CD4-positive, alpha-beta T cell treated with Interleukin-15 for 1 hour (primary cell): ENCODE results near the gene GAA.

Experiments
- DNase-seq: peaks from one replicate; pipeline ENCODE4 v3.0.0-alpha.2; 2020

Gene GAA

GRCh38 chr17:80104956-80105375, 3.6 kb downstream of the GAA start:
- DNase-seq, result no peak

- DNase-seq, result no peak
These were observed 4.4 kb downstream of the GAA start for GRCh38 chr17:80105762-80106161.

GRCh38 chr17:80106176-80106575, 4.8 kb downstream of the GAA start:
- DNase-seq, result no peak

- DNase-seq, result no peak
These were observed 5.4 kb downstream of the GAA start for GRCh38 chr17:80106751-80107150.

- no peak for DNase-seq
These were observed 6.0 kb downstream of the GAA start for GRCh38 chr17:80107231-80108021.

GRCh38 chr17:80108036-80108971, 6.9 kb downstream of the GAA start:
- no peak for DNase-seq

GRCh38 chr17:80109066-80109660, 7.8 kb downstream of the GAA start:
- DNase-seq, result no peak

GRCh38 chr17:80109713-80110446, 8.5 kb downstream of the GAA start:
- DNase-seq, result no peak

GRCh38 chr17:80110447-80110812, 9.0 kb downstream of the GAA start:
- DNase-seq, result no peak

- DNase-seq, result no peak
These were observed 9.7 kb downstream of the GAA start for GRCh38 chr17:80110927-80111701.

- no peak for DNase-seq
These were observed 10.5 kb downstream of the GAA start for GRCh38 chr17:80111702-80112470.

- DNase-seq, result no peak
These were observed 11.2 kb downstream of the GAA start for GRCh38 chr17:80112471-80113032.

GRCh38 chr17:80113033-80113484, 11.7 kb downstream of the GAA start:
- DNase-seq, result no peak

- no peak for DNase-seq
These were observed 13.4 kb downstream of the GAA start for GRCh38 chr17:80114758-80115157.

GRCh38 chr17:80115159-80115558, 13.8 kb downstream of the GAA start:
- DNase-seq, result no peak

GRCh38 chr17:80116276-80116920, 15.0 kb downstream of the GAA start:
- no peak for DNase-seq

- no peak for DNase-seq
These were observed 15.6 kb downstream of the GAA start for GRCh38 chr17:80116921-80117380.

- no peak for DNase-seq
These were observed 16.4 kb downstream of the GAA start for GRCh38 chr17:80117491-80118401.
